Bladder microvascular endothelial cell (primary cell): ENCODE results near the gene LZTS2. TPM values are rescaled to one million over a fixed set of nuclear protein-coding genes. Genes with fewer than 3 reads are reported as not detected.

ENCODE experiments used
- total RNA-seq: library from RNA; depleted of rRNA; stranded (reverse); fragments of >200 nt; gene quantifications from 2 replicates; pipeline ENCODE4 v1.2.3, GENCODE V29; 2014

LZTS2 gene
- 40.8 and 47.3 TPM in 2 replicates for total RNA-seq

GRCh38 chr10:100999742-101000126 is at the start of gene LZTS2:
Gene LZTS2, plus strand, starts transcription at chr10:100999808. Its CDS starts 2,731 bp downstream, at chr10:101002539.

GRCh38 chr10:100969187-100970075 is 30.2 kb upstream of the LZTS2 start, which contains the start of gene SEMA4G:
Gene SEMA4G, plus strand, starts transcription at chr10:100969504. Its CDS starts 3,409 bp downstream, at chr10:100972913.

GRCh38 chr10:100986952-100987684 is 12.5 kb upstream of the LZTS2 start, which contains the start of the genes MRPL43 and TWNK:
Gene MRPL43, minus strand, starts transcription at chr10:100987497. Its CDS starts 54 bp downstream, at chr10:100987443.
Gene TWNK, plus strand, starts transcription at chr10:100987543. Its CDS starts 668 bp downstream, at chr10:100988211.

GRCh38 chr10:101031128-101031795 is 31.7 kb downstream of the LZTS2 start, which contains the start of the genes PDZD7 and SFXN3:
Gene PDZD7, minus strand, starts transcription at chr10:101031129. Its CDS starts 910 bp downstream, at chr10:101030219.
Gene SFXN3, plus strand, starts transcription at chr10:101031234. Its CDS starts 3,461 bp downstream, at chr10:101034695.

Other genes with a start within 250 kb of the LZTS2 start
- 17.2 and 31.5 TPM in 2 replicates for gene SLF2, start 86.8 kb upstream of the LZTS2 start, total RNA-seq
- 1.8 and 2.8 TPM in 2 replicates for gene SEMA4G, start 30.3 kb upstream of the LZTS2 start, total RNA-seq
- gene MRPL43, start 12.3 kb upstream of the LZTS2 start, total RNA-seq = 38.6 and 48.6 TPM in 2 replicates
- 3.7 and 11.5 TPM in 2 replicates for gene TWNK, start 12.3 kb upstream of the LZTS2 start, total RNA-seq
- 0.16 and 0.44 TPM in 2 replicates for gene PDZD7, start 31.3 kb downstream of the LZTS2 start, total RNA-seq
- gene SFXN3, start 31.4 kb downstream of the LZTS2 start, total RNA-seq = 46.9 and 81.9 TPM in 2 replicates
- 0.31 and 0.49 TPM in 2 replicates for gene KAZALD1, start 62.2 kb downstream of the LZTS2 start, total RNA-seq
- gene TLX1, start 131.5 kb downstream of the LZTS2 start, total RNA-seq = not detected in 2 replicates
- gene LBX1, start 229.7 kb downstream of the LZTS2 start, total RNA-seq = not detected in 2 replicates